Uterus (tissue), 2 donors: ENCODE measurements around the gene FAR2.

Experiments
- POLR2A ChIP-seq, 2 donors: fragments of 450-650 bp; IDR thresholded peaks; one replicate each; pipeline ENCODE4 v1.6.1; 2016; ENCODE audit warnings: antibody characterized with exemption in 2 of 2, mild to moderate bottlenecking in 1 of 2, moderate library complexity in 1 of 2
- TF ChIP-seq, protein P1 (sequence below), 4 experiments: fragments of 200-600 bp in 2 of 4; fragments of 450-650 bp in 2 of 4; sonication (generic) in 2 of 4; IDR thresholded peaks; one replicate each; pipeline ENCODE4 v1.5.1; 2016 to 2019; ENCODE audit warnings: antibody characterized with exemption in 4 of 4, mild to moderate bottlenecking in 2 of 4, moderate library complexity in 1 of 4

DNA sequence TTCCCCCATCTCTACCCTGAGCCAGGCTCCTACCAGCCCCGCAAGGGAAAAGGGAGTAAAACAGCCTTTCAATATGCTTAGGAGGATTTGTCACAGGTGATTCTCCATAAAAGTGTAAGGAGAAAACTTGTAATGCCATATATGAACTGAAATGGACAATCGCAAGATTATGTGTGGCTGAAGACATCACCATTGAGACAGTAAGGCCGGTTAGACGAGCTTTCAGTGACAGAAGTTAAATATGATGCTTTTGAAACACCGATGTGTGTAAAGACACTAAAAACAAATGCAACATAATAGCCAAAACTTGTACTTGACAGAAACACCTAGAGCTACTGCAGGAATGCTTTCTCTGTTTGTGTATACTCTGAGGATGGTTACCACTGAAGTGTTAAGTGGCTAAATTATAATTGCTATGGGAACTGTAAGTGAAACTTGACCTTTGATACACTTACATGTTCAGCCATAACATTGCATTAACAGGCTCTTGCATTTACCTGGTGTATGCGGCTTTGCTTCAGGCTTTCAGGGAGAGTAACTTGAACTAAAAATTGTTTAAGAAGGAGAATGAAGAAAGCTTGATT, 42.3 kb downstream of the FAR2 start:
- TF ChIP-seq POLR2A (IDR thresholded peaks at IDR 0.05) = no peak
- TF ChIP-seq, protein P1, sequence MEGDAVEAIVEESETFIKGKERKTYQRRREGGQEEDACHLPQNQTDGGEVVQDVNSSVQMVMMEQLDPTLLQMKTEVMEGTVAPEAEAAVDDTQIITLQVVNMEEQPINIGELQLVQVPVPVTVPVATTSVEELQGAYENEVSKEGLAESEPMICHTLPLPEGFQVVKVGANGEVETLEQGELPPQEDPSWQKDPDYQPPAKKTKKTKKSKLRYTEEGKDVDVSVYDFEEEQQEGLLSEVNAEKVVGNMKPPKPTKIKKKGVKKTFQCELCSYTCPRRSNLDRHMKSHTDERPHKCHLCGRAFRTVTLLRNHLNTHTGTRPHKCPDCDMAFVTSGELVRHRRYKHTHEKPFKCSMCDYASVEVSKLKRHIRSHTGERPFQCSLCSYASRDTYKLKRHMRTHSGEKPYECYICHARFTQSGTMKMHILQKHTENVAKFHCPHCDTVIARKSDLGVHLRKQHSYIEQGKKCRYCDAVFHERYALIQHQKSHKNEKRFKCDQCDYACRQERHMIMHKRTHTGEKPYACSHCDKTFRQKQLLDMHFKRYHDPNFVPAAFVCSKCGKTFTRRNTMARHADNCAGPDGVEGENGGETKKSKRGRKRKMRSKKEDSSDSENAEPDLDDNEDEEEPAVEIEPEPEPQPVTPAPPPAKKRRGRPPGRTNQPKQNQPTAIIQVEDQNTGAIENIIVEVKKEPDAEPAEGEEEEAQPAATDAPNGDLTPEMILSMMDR (IDR thresholded peaks at IDR 0.05) = no peak
